Stimulated activated CD4-positive, alpha-beta T cell treated with anti-CD3 and anti-CD28 coated beads, Interleukin-4, amount 100 ng/mL, for 48 hours (primary cell): ENCODE data around the gene SLC26A3.
"Not testable (repeated sequence)": the region's sequence is repeated elsewhere in the genome, so short reads cannot be mapped to it uniquely, and the experiment has no call there.

Experiments
- DNase-seq, 2 donors: peaks; one replicate each; pipeline ENCODE4 v3.0.0-alpha.2; 2020; ENCODE audit warnings: low read depth in 2 of 2

SLC26A3 gene

GRCh38 chr7:107803009-107803610 lies at the start of gene SLC26A3:
Gene SLC26A3, minus strand, starts transcription at chr7:107803223. Its CDS starts 8,714 bp downstream, at chr7:107794509.
- no peak for DNase-seq

GRCh38 chr7:107850643-107851042 lies 47.6 kb upstream of the SLC26A3 start:
- no peak for DNase-seq

- no peak for DNase-seq
Measured at GRCh38 chr7:107850216-107850615, 47.2 kb upstream of the SLC26A3 start.

GRCh38 chr7:107848211-107848610 lies 45.2 kb upstream of the SLC26A3 start:
- DNase-seq, result not testable (repeated sequence)

- DNase-seq, result not testable (repeated sequence)
Measured at GRCh38 chr7:107847836-107848175, 44.8 kb upstream of the SLC26A3 start.

GRCh38 chr7:107847168-107847835 lies 44.3 kb upstream of the SLC26A3 start:
- DNase-seq, result no peak

- DNase-seq, result no peak
Measured at GRCh38 chr7:107846324-107846723, 43.3 kb upstream of the SLC26A3 start.

- no peak for DNase-seq
Measured at GRCh38 chr7:107843184-107843583, 40.2 kb upstream of the SLC26A3 start.

GRCh38 chr7:107842213-107842612 lies 39.2 kb upstream of the SLC26A3 start:
- no peak for DNase-seq

GRCh38 chr7:107838816-107839565 lies 36.0 kb upstream of the SLC26A3 start:
- DNase-seq, result no peak

GRCh38 chr7:107838024-107838601 lies 35.1 kb upstream of the SLC26A3 start:
- no peak for DNase-seq

- no peak for DNase-seq
Measured at GRCh38 chr7:107837145-107837512, 34.1 kb upstream of the SLC26A3 start.

GRCh38 chr7:107836237-107837144 lies 33.5 kb upstream of the SLC26A3 start:
- no peak for DNase-seq

GRCh38 chr7:107834401-107834800 lies 31.4 kb upstream of the SLC26A3 start:
- DNase-seq, result no peak

GRCh38 chr7:107833684-107834106 lies 30.7 kb upstream of the SLC26A3 start:
- no peak for DNase-seq

GRCh38 chr7:107830420-107830819 lies 27.4 kb upstream of the SLC26A3 start:
- no peak for DNase-seq

- DNase-seq, result no peak
Measured at GRCh38 chr7:107828540-107828939, 25.5 kb upstream of the SLC26A3 start.

GRCh38 chr7:107827501-107827900 lies 24.5 kb upstream of the SLC26A3 start:
- no peak for DNase-seq

- no peak for DNase-seq
Measured at GRCh38 chr7:107826451-107826850, 23.4 kb upstream of the SLC26A3 start.

GRCh38 chr7:107824858-107825257 lies 21.8 kb upstream of the SLC26A3 start:
- DNase-seq, result no peak

- DNase-seq, result no peak
Measured at GRCh38 chr7:107818622-107819021, 15.6 kb upstream of the SLC26A3 start.
